IMR-90 (cell line): ENCODE data around the gene AGPAT3. TPM values are rescaled to one million over a fixed set of nuclear protein-coding genes. Genes with fewer than 3 reads are reported as not detected.

ENCODE experiments used
- ATAC-seq: fragments of 200-7000 bp; cut with Tn5 transposase; 2 replicates; pipeline ENCODE4 v1.9.1; 2020; ENCODE audit warnings: low read depth, mild to moderate bottlenecking, moderate library complexity
- BruUV-seq: library from RNA; stranded (reverse); fragments of 400-500 nt; replicated peaks from 2 replicates; lab custom pipeline; 2021; lab: Mats Ljungman, UMichigan
- CTCF ChIA-PET: fragments of 300-600 bp; formaldehyde crosslinking; extraction: SDS; loops from one replicate; lab custom pipeline; 2021; ENCODE audit warnings: antibody characterized with exemption; lab: Yijun Ruan, JAX
- POLR2A ChIA-PET: fragments of 300-600 bp; sonication (Branson Sonifier 250); formaldehyde crosslinking; loops from one replicate; lab custom pipeline; 2022; ENCODE audit warnings: antibody characterized with exemption; ENCODE audit not compliant: unreplicated experiment; lab: Charles Lee
- DNase-seq: peaks from one replicate; pipeline ENCODE4 v3.0.0; 2013
- H2AFZ ChIP-seq: replicated peaks from 2 replicates; pipeline ENCODE3; 2013; ENCODE audit warnings: low read length, mild to moderate bottlenecking; ENCODE audit not compliant: poor library complexity
- H2AK5ac ChIP-seq: 2 replicates; pipeline ENCODE4 v1.6.1; 2013; ENCODE audit warnings: low read depth, low read length, inconsistent platforms
- H2AK9ac ChIP-seq: replicated peaks from 2 replicates; pipeline ENCODE3; 2013; ENCODE audit warnings: mild to moderate bottlenecking, low read depth, low read length, moderate library complexity; ENCODE audit not compliant: poor library complexity
- H2BK120ac ChIP-seq: 2 replicates; pipeline ENCODE4 v1.6.1; 2013; ENCODE audit warnings: low read depth, low read length, inconsistent platforms
- H2BK15ac ChIP-seq: 3 replicates; pipeline ENCODE4 v1.6.1; 2013; ENCODE audit warnings: low read depth, low read length, inconsistent platforms
- H2BK20ac ChIP-seq: 2 replicates; pipeline ENCODE4 v1.6.1; 2013; ENCODE audit warnings: low read depth, mild to moderate bottlenecking, inconsistent platforms, low read length, moderate library complexity
- H2BK5ac ChIP-seq: 2 replicates; pipeline ENCODE4 v1.6.1; 2013; ENCODE audit warnings: mild to moderate bottlenecking, low read depth, low read length, inconsistent platforms; ENCODE audit not compliant: poor library complexity, severe bottlenecking
- H3K14ac ChIP-seq: replicated peaks from 2 replicates; pipeline ENCODE4 v1.6.1; 2013; ENCODE audit warnings: low read depth, low read length, inconsistent platforms
- H3K18ac ChIP-seq: 2 replicates; pipeline ENCODE4 v1.6.1; 2013; ENCODE audit warnings: low read depth, low read length, control low read depth
- H3K23ac ChIP-seq: 2 replicates; pipeline ENCODE4 v1.6.1; 2013; ENCODE audit warnings: low read depth, low read length, inconsistent platforms
- H3K27ac ChIP-seq: 2 replicates; pipeline ENCODE4 v1.5.1; 2013; ENCODE audit warnings: mild to moderate bottlenecking, control low read depth, low read length; ENCODE audit not compliant: insufficient read depth
- H3K27me3 ChIP-seq: 2 replicates; pipeline ENCODE4 v1.6.1; 2013; ENCODE audit warnings: low read length; ENCODE audit not compliant: control insufficient read depth, insufficient read depth
- H3K36me3 ChIP-seq: 2 replicates; pipeline ENCODE4 v1.6.1; 2013; ENCODE audit warnings: low read length, mixed read lengths; ENCODE audit not compliant: control insufficient read depth, insufficient read depth
- H3K4ac ChIP-seq: 2 replicates; pipeline ENCODE4 v1.6.1; 2013; ENCODE audit warnings: low read depth, low read length, inconsistent platforms
- H3K4me1 ChIP-seq: 2 replicates; pipeline ENCODE4 v1.6.1; 2013; ENCODE audit warnings: low read length, mixed read lengths; ENCODE audit not compliant: control insufficient read depth, insufficient read depth
- H3K4me2 ChIP-seq: 2 replicates; pipeline ENCODE4 v1.6.1; 2013; ENCODE audit warnings: low read depth, mild to moderate bottlenecking, control low read depth, low read length, moderate library complexity
- H3K4me3 ChIP-seq: 2 replicates; pipeline ENCODE4 v1.5.1; 2013; ENCODE audit warnings: low read depth, mild to moderate bottlenecking, control low read depth, low read length, moderate library complexity; ENCODE audit not compliant: insufficient read depth
- H3K56ac ChIP-seq: 2 replicates; pipeline ENCODE4 v1.6.1; 2013; ENCODE audit warnings: low read length, inconsistent platforms; ENCODE audit not compliant: insufficient read depth; ENCODE audit errors: extremely low read depth
- H3K79me1 ChIP-seq, 2 experiments: 2 replicates each; pipeline ENCODE4 v1.6.1; 2013; ENCODE audit warnings: low read length in 2 of 2, inconsistent platforms in 1 of 2, low read depth in 1 of 2
- H3K9ac ChIP-seq: 2 replicates; pipeline ENCODE4 v1.6.1; 2013; ENCODE audit warnings: low read depth, low read length, control low read depth
- H3K9me1 ChIP-seq: 2 replicates; pipeline ENCODE4 v1.6.1; 2013; ENCODE audit warnings: low read length, inconsistent platforms; ENCODE audit not compliant: insufficient read depth
- H3K9me3 ChIP-seq: 2 replicates; pipeline ENCODE4 v1.6.1; 2013; ENCODE audit warnings: low read length; ENCODE audit not compliant: control insufficient read depth, insufficient read depth
- H4K20me1 ChIP-seq: 2 replicates; pipeline ENCODE4 v1.6.1; 2013; ENCODE audit warnings: low read length, inconsistent platforms; ENCODE audit not compliant: insufficient read depth
- H4K5ac ChIP-seq: 2 replicates; pipeline ENCODE4 v1.6.1; 2013; ENCODE audit warnings: mild to moderate bottlenecking, low read depth, low read length, control low read depth
- H4K8ac ChIP-seq, 2 experiments: 2 replicates each; pipeline ENCODE4 v1.6.1; 2013; ENCODE audit warnings: low read depth in 2 of 2, low read length in 2 of 2, control low read depth in 1 of 2, inconsistent platforms in 1 of 2
- H4K91ac ChIP-seq: 2 replicates; pipeline ENCODE4 v1.6.1; 2013; ENCODE audit warnings: low read depth, low read length, inconsistent platforms; ENCODE audit not compliant: insufficient read depth
- CEBPB ChIP-seq: IDR thresholded peaks from 2 replicates; pipeline ENCODE4 v1.6.1; 2012; ENCODE audit warnings: low read depth, low read length, improper control_type of control experiment
- CHD1 ChIP-seq: IDR thresholded peaks from 2 replicates; pipeline ENCODE4 v1.6.1; 2012; ENCODE audit warnings: low read depth, low read length, improper control_type of control experiment
- CTCF ChIP-seq: conservative IDR thresholded peaks from 2 replicates; pipeline ENCODE4 v1.5.1; 2012; ENCODE audit warnings: mild to moderate bottlenecking, low read depth, low read length, improper control_type of control experiment
- ELK1 ChIP-seq: fragments of 150-350 bp; IDR thresholded peaks from 2 replicates; pipeline ENCODE4 v1.6.1; 2016; ENCODE audit warnings: low read depth, mild to moderate bottlenecking, low read length, moderate library complexity, borderline replicate concordance
- MAZ ChIP-seq: IDR thresholded peaks from 2 replicates; pipeline ENCODE4 v1.6.1; 2012; ENCODE audit warnings: low read depth, mild to moderate bottlenecking, low read length, improper control_type of control experiment, moderate library complexity, borderline replicate concordance
- MXI1 ChIP-seq: IDR thresholded peaks from 2 replicates; pipeline ENCODE4 v1.6.1; 2012; ENCODE audit warnings: low read depth, mild to moderate bottlenecking, low read length, moderate library complexity, borderline replicate concordance
- NFE2L2 ChIP-seq: fragments of 150-350 bp; IDR thresholded peaks from 2 replicates; pipeline ENCODE4 v1.6.1; 2016; ENCODE audit warnings: low read depth, mild to moderate bottlenecking, low read length
- POLR2A ChIP-seq: IDR thresholded peaks from 2 replicates; pipeline ENCODE4 v1.6.1; 2012; ENCODE audit warnings: mild to moderate bottlenecking, low read depth, low read length
- RCOR1 ChIP-seq: IDR thresholded peaks from 2 replicates; pipeline ENCODE4 v1.6.1; 2012; ENCODE audit warnings: mild to moderate bottlenecking, low read length, improper control_type of control experiment; ENCODE audit not compliant: insufficient replicate concordance
- SMC3 ChIP-seq: fragments of 150-350 bp; IDR thresholded peaks from 2 replicates; pipeline ENCODE4 v1.6.1; 2016; ENCODE audit warnings: low read depth, mild to moderate bottlenecking, antibody characterized with exemption, low read length, moderate library complexity
- WGBS, 2 experiments: methylation state at CpG; one replicate each; pipeline versions ENCODE4 v1.1.5 to v1.1.7; 2013; ENCODE audit warnings: missing lambda C conversion rate in 2 of 2; ENCODE audit not compliant: insufficient read length in 1 of 2; ENCODE audit errors: extremely low coverage in 2 of 2; 5-methylcytosine and 5-hydroxymethylcytosine counted together
- dilution Hi-C: fragments of 300-500 bp; cut with HindIII; formaldehyde crosslinking; loops from one replicate; pipeline ENCODE4 v1.14.3; 2018; ENCODE audit warnings: low sequenced_read_pairs; ENCODE audit not compliant: unreplicated experiment
- in situ Hi-C: fragments of 300-500 bp; cut with MboI; formaldehyde crosslinking; loops from 3 replicates; pipeline ENCODE4 v1.14.3; 2019; ENCODE audit warnings: low sequenced_read_pairs, inconsistent platforms, mixed read lengths
- intact Hi-C: fragments of 100-400 bp; cut with micrococcal nuclease; formaldehyde crosslinking; loops from 2 replicates; pipeline ENCODE4 v1.10.0; 2022
- polyA plus RNA-seq, 3 experiments: library from polyadenylated mRNA; depleted of rRNA; stranded (reverse); fragments of >200 nt; gene quantifications; 2 replicates each; pipeline ENCODE4 v1.2.3, GENCODE V29; 2012; ENCODE audit warnings: low replicate concordance in 1 of 3
- total RNA-seq: library from RNA; depleted of rRNA; stranded (reverse); fragments of >200 nt; gene quantifications from 2 replicates; pipeline ENCODE4 v1.2.3, GENCODE V29; 2012

Gene AGPAT3
- total and polyA plus RNA-seq, 2 of the 4 experiments (the other 2 are of a cell fraction): 27.1 to 38.7 TPM

- ChIA-PET POLR2A (no interaction called here), CTCF (no interaction called here)
- dilution Hi-C loops: no loop called here
- H3K27me3 ChIP-seq: no peaks in the 10 kb centered on the region
- no peak overlapping the region for H2BK20ac ChIP-seq
- H3K4me3 ChIP-seq: no peak overlapping the region
- no peak overlapping the region for H2BK15ac ChIP-seq
- H2BK5ac ChIP-seq: no peak overlapping the region
- no peak overlapping the region for H3K56ac ChIP-seq
- no peaks in the 10 kb centered on the region; the same call in 1 of the 2 replicates for H3K9me1 ChIP-seq
- no peak overlapping the region for H3K4me2 ChIP-seq
- H2AK9ac ChIP-seq: no peak overlapping the region
- no peak overlapping the region for H4K5ac ChIP-seq
- peaks cover 25 to 45% of the 10 kb centered on the region in 2 experiments for H3K79me1 ChIP-seq
- BruUV-seq: no TSS peak
- no peak overlapping the region for H4K91ac ChIP-seq
- no peak overlapping the region for H3K9ac ChIP-seq
- H2AFZ ChIP-seq: no peak overlapping the region
- no peaks in the 10 kb centered on the region for H3K4me1 ChIP-seq
- no peak overlapping the region for H4K8ac ChIP-seq
- peaks cover 8% of the 10 kb centered on the region; the same call in 1 of the 2 replicates for H3K36me3 ChIP-seq
- no peak overlapping the region for H2BK120ac ChIP-seq
- no peak overlapping the region for H3K23ac ChIP-seq
- peaks cover 36% of the 10 kb centered on the region for H4K20me1 ChIP-seq
- H3K27ac ChIP-seq: no peak overlapping the region
- H3K14ac ChIP-seq: no peak overlapping the region
- peaks cover 6% of the 10 kb centered on the region for H3K9me3 ChIP-seq
- H3K4ac ChIP-seq: no peak overlapping the region
- ATAC-seq (no peak), DNase-seq (no peak)
- H2AK5ac ChIP-seq: no peak overlapping the region
- no peak overlapping the region for H3K18ac ChIP-seq
- TF ChIP-seq POLR2A (no peak), NFE2L2 (no peak), SMC3 (no peak), CEBPB (no peak), MXI1 (no peak), RCOR1 (no peak), CTCF (no peak), CHD1 (no peak), ELK1 (no peak), MAZ (no peak)
- intact Hi-C loops: no loop called here
- in situ Hi-C loops: no loop called here
- WGBS, 2 experiments: 95% methylated on average over 18 of the region's 19 CpGs; no CpG with 5 or more reads in 1 of the 2 experiments
Observed at GRCh38 chr21:43950481-43950880, 85.5 kb downstream of the AGPAT3 start.
